ENCODE data around the gene KCNJ5. TPM values are rescaled to one million over a fixed set of nuclear protein-coding genes. Genes with fewer than 3 reads are reported as not detected.

Gene KCNJ5
- total RNA-seq (2014; rRNA removed; shearing (Covaris generic)): not detected in 2 replicates

DNA sequence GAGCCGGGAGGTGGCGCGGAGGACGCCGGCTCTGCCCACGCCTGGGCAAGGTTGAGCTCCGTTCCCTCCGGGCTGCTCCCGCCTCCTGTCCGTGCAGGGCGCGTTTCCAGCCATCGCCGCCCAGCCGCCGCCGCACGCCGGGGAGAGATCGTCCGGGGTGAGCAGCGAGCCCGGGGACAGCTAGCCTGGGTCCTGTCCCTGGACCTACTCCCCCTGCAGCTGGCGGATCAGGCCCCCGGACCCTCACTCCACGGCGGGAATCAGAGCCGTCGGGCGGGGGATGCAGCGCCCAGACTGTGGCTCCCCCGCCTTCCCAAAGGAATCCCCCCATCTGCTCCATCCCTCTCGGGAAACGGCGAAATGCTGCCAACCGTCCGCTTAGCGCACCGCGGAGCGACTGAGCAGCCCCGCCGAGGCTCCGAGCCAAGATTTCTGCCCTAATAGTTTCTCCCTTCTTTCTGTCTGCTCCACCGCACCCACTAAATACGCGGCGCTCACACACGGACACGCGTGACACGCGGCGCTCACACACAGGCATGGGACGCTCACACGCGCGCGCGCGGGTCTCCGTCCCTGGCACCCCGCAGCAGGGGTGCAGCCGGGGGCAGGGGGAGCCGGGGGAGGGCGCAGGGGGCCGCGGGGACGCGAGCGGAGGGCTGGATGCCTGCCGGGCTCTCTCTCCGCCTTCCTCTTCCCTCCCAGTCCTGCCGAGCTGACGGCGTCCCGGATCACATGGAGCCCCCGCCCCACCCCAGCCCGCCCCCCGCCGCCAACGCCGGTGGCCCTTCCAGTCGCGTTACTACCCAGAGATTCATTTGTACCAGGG lies at the start of gene KCNJ5:
Gene KCNJ5 (plus strand): TSS at position 814 of the 826 bp plus-strand sequence. CDS start 19,918 bp downstream, outside the sequence.
- peak; percentile 37 for DNase-seq (ENCODE audit: low read depth)

DNA sequence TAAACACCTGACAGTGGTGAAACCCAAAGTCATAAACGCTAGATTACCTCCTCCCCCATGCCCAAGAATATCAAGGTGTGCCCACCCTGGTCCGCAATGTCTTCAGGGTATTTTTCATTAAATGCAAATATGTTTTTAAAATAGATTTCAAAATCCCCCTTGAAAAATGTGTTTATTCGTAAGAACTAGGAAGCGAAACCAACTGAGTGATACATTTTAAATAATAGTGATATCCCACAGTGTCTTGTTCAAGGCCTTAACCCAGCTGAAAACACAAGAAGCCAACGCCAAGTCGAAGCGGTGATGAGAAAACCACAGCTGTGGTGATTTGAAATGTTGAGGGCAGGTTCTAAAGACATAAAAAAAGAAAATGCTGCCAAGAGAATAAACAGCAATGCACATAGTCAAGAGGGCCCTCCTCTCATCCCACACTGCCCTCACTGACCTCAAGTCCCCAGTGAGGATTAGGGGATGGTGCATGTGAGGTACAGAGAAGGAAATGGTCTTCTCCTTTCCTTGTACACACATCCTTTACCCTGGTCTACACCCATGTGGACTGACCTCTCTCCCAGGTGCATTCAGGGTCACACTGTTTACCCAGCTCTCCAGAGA lies 49.6 kb upstream of the KCNJ5 start:
- DNase-seq (ENCODE audit: low read depth): no peak

DNA sequence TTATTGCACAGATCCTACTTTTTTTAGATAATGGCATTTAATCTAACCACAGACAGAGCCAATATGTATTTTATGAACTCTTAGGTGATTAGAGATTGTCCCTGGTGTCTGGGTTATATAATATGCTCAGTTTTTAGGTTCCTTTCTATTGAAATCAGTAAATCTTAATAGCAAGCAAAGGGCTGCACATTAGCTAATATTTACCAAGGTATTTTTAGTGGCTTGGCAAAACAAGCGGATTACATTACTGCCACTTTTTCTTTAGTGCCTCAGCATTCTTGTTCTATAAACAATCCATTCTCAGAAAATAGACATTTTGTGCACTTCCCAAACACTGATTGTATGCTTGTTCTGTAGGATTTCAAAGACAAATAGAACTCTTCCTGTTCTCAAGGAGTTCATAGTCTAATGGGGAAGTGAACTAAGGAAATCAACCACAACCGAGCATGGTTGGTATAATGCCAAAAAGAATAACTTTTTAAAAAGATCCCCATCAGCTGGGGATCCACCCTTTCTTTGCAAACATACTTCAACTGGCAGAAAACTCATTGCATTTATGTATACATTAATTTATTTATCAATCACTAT lies 47.9 kb upstream of the KCNJ5 start:
- no peak for DNase-seq (ENCODE audit: low read depth)

GRCh38 chr11:128845334-128845780 lies 45.8 kb upstream of the KCNJ5 start:
- DNase-seq (ENCODE audit: low read depth): no peak

- no peak for DNase-seq (ENCODE audit: low read depth)
Measured at GRCh38 chr11:128846985-128847384, 44.2 kb upstream of the KCNJ5 start.

GRCh38 chr11:128848815-128849455 lies 42.2 kb upstream of the KCNJ5 start:
- DNase-seq (ENCODE audit: low read depth): peak; percentile 74

DNA sequence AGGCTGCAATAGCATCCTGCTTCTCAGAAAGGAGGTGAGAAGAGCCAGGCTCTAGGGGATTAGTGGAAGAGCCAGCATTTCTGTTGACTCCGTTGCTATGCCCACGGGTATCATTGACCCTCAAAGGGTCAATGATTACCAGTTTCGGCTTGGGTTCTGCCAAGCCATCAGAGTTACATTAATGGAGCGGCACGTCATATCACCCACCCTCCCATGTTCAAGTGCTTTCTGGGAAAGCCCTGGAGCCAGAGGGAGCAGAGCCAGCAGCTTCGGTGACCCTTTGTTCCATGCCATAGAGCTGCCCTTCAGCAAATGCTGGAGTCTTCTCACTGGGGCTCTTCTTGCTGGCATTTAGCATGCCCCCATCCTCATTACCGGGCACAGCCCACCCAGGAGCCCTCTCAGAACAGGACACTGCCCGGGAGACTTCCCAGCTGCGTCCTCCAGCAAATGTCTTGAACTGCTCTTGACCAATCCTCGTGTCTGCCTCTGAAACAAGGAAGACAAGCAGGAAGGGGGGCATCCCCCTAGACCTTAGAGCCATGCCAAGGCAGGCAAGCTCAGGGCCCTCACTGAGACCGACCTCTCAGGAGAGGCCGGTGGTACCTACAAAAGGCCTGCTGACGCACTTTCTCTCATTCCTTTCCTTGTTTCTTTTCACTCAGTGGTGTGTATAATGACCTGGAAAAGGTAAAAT lies 38.7 kb upstream of the KCNJ5 start:
- DNase-seq (ENCODE audit: low read depth): no peak

DNA sequence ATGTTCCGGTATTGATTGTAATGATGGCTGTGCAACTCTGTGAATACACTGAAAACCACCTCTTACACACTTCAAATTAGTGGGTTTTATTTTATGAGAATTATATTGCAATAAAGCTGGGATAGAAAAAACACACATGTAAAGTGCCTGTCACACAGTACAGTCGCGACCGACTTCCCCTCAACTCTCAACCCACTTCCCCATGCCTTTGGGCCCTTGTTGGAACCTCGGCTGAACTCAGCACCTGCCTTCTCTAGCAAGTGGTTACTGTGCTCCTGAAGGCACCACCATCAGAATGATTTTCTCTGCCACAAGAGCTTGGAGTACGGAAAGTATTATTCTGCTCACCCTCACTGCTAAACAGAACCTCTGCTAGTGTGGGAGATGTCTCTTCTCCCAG lies 37.6 kb upstream of the KCNJ5 start:
- no peak for DNase-seq (ENCODE audit: low read depth)

DNA sequence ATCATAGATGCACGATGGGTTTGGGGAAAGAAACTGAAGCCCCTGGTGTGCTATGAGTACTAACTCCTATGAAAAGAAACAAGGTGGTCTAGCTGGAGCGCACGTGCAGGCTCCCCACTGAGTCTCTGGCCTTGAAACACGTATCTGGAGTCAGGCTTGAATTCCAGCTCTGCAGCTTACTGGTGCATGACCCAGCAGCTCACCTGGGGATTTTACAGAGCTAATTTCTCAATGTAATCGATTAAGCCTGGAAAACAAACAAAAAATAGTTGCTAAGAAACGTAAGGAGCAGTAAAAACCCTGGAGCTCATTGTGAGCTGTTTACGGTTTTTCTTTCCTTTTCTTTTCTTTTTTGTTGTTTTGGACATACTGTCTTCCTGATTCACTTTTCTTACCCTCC lies 36.3 kb upstream of the KCNJ5 start:
- DNase-seq (ENCODE audit: low read depth): no peak

GRCh38 chr11:128856241-128856640 lies 34.9 kb upstream of the KCNJ5 start:
- no peak for DNase-seq (ENCODE audit: low read depth)

DNA sequence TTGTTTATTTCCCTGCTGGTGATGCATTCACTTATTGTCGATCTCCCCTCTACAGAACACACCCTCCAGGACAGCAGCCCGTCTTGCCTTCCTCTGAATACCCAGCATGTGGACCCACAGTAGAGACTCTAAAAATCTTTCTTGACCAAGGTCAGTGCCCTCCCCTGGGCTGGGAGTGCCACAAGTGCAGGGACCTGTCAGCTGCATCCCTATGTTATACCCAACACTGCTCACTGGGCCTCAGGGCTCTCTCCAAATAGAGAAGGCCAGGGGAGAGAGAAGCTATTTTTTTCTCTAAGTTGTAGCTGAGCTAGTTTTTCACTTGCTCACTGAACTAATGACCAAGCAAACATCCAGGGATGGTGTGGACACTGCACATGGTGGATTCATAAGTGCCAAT lies 33.8 kb upstream of the KCNJ5 start:
- DNase-seq (ENCODE audit: low read depth): no peak

DNA sequence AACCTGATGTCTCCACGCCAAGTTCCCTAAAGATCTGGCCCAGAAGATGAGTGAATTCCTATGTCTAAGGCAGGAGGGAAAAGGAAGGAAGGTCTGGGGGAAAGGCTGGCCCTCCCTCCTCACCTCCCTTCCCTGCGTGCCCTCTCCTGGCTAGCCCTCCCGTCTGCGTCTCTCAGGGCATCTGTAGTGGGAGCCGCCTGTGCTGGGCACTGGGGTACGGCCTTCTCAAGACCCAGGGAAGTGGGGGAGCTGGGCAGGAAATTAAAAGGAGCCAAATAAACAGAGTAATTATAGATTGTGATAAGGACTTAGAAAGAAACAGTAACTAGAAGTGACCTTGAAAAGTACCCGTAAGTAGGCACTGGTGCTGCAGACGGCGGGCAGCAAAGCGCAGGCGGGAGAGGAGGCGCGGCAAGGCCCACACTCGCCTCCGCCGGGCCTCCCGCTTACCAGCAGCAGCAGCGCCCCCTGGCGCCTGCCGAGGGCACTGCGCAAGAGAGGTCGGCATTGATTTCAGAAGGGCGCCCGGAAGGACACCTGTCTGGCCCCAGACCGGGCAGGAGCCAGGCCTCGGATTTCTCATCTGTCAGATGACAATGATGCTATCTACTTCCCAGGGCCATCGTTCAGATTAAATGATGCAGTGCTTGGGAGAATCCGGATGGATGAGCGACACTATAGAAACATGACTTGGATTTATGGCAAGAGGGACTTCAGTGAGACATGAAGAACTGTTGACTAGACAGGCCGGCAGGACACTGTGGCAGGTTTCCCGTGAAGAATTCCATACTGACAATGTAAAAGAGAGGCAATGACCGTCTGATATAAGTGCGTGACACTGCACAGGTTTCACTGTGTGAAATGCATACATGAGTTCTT lies 31.4 kb upstream of the KCNJ5 start:
- DNase-seq (ENCODE audit: low read depth): peak; percentile 77

DNA sequence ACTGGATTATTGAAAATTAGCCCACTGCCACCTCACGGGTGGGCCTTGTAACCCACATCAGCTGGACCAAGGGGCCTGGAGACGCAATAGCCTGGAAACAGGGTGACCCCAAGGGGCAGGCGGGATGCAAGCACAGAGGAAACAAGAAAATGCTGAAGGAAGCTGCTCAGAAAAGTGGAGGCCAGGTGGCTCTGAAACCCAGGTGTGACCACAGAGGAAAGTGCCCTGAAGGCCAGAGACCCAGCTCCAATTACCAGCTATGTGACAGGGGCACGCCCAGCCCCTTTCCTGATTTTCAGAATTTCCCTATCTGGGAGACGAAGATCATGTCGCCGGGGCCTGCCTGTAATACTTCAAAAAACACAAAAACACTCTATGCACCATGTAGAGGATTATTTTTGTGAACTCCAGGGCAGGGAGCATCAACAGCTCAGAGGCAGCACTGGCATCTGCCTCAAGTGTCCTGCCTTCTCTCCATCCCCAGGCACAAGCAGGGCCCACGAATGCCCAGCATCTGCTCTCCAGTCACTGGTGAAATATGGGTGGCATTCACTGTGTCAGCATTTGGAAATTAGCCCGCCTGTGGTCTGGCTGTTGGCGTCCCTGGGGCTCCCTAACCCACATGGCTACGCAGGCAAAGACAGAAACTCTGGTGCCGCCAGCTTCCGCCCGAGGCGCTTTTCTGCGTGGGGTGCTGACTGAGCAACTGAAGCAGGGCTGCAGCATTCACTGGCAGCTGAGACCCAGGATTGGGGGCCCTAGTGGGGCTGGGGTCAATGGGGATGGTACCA lies 30.4 kb upstream of the KCNJ5 start:
- DNase-seq (ENCODE audit: low read depth): peak; percentile 20

DNA sequence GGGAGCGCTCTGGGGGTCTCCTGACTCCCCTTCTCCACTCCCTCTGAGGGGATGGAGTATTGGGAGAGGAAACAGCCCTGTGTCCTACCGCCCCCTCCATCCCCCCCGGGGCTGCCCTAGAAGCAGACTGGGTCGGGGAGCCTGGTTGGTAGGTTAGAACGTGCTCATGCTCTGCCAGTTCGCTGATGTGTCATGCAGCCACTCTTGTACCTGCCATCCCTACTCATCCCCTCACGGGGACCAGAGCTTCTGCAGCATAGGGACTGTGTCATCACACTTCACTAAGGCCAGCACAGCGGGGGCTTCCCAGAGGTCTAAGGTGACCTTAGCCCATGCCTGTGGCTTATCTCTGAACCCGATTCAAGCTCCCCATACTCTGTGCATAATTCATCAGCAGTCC lies 28.8 kb upstream of the KCNJ5 start:
- no peak for DNase-seq (ENCODE audit: low read depth)

- peak; percentile 8 for DNase-seq (ENCODE audit: low read depth)
Measured at GRCh38 chr11:128862908-128863660, 28.1 kb upstream of the KCNJ5 start.

GRCh38 chr11:128865490-128865889 lies 25.7 kb upstream of the KCNJ5 start:
- DNase-seq (ENCODE audit: low read depth): peak; percentile 23

- DNase-seq (ENCODE audit: low read depth): no peak
Measured at GRCh38 chr11:128867277-128867676, 23.9 kb upstream of the KCNJ5 start, which contains the start of gene KCNJ1. Gene KCNJ1, minus strand, starts transcription at chr11:128867296. Its CDS starts 27,053 bp downstream, at chr11:128840243.

- DNase-seq (ENCODE audit: low read depth): no peak
Measured at GRCh38 chr11:128868841-128869671, 22.1 kb upstream of the KCNJ5 start.
